ENCODE results near the gene NOM1. TPM values are rescaled to one million over a fixed set of nuclear protein-coding genes. Genes with fewer than 3 reads are reported as not detected.

Gene NOM1
- polyA plus RNA-seq, 1 of the 3 experiments (the other 2 are of a cell fraction), result 18.1 TPM

GRCh38 chr7:157000741-157001653 is 51.5 kb downstream of the NOM1 start:
- peak; percentile 47 for DNase-seq
- peaks cover 10 to 15% of the 10 kb centered on the region in 2 experiments; a peak in 3 of 4 replicates for H3K4me1 ChIP-seq (ENCODE audit: control insufficient read depth in 1 of 2, insufficient read depth in 2 of 2, low read depth in 1 of 2, low read length in 1 of 2)
- no peak overlapping the region for H3K4me3 ChIP-seq (ENCODE audit: low read depth in 2 of 2, low read length in 1 of 2)
- ChIA-PET POLR2A (no interaction called here), CTCF (interaction anchor here (0.7 to 5.1 kb wide), 4 partner anchors 21 to 273 kb away, joined by 3 to 15 read pairs (median 3); no protein-coding TSS in a partner anchor)
- no peak for TF ChIP-seq REST (IDR thresholded peaks at IDR 0.05; ENCODE audit: low read depth, low read length)
- peak; percentile 94; the same call in 1 of the 2 replicates for TF ChIP-seq EZH2phosphoT487 (IDR thresholded peaks at IDR 0.05; ENCODE audit: borderline replicate concordance, low read depth)
- H3K27me3 ChIP-seq (ENCODE audit: insufficient read depth), result peaks cover 98% of the 10 kb centered on the region
- H3K9ac ChIP-seq, result no peak overlapping the region
- H3K4me2 ChIP-seq, result peak overlapping the region; percentile 54
- H4K20me1 ChIP-seq (ENCODE audit: insufficient read depth), result peaks cover 11% of the 10 kb centered on the region
- peaks cover 3% of the 10 kb centered on the region for H3F3A ChIP-seq (replicated peaks; ENCODE audit: insufficient read depth)
- 22% methylated on average over 25 of the region's 25 CpGs for WGBS (ENCODE audit: low lambda C conversion rate)
- H2AFZ ChIP-seq (ENCODE audit: low read depth), result peak overlapping the region; percentile 57; the same call in 1 of the 2 replicates
- no peaks in the 10 kb centered on the region for H3K9me2 ChIP-seq
- no peak overlapping the region for H3K27ac ChIP-seq (ENCODE audit: low read depth in 2 of 2, low read length in 1 of 2)
- no peaks in the 10 kb centered on the region for H3K36me3 ChIP-seq (replicated peaks in 1 of 2; ENCODE audit: control insufficient read depth in 1 of 2, insufficient read depth in 2 of 2, low read length in 1 of 2)
- no peaks in the 10 kb centered on the region for H3K79me2 ChIP-seq (ENCODE audit: insufficient read depth)
- H3K9me3 ChIP-seq, result no peaks in the 10 kb centered on the region

GRCh38 chr7:157001920-157002818 is 52.7 kb downstream of the NOM1 start:
- DNase-seq, result peak; percentile 51
- peaks cover 10 to 15% of the 10 kb centered on the region in 2 experiments; a peak in 3 of 4 replicates for H3K4me1 ChIP-seq (ENCODE audit: control insufficient read depth in 1 of 2, insufficient read depth in 2 of 2, low read depth in 1 of 2, low read length in 1 of 2)
- H3K79me2 ChIP-seq (ENCODE audit: insufficient read depth), result no peaks in the 10 kb centered on the region
- no peak overlapping the region for H3K4me3 ChIP-seq (ENCODE audit: low read depth in 2 of 2, low read length in 1 of 2)
- peaks cover 11% of the 10 kb centered on the region for H4K20me1 ChIP-seq (ENCODE audit: insufficient read depth)
- H3K9ac ChIP-seq, result no peak overlapping the region
- WGBS (ENCODE audit: low lambda C conversion rate), result 13% methylated on average over 32 of the region's 32 CpGs
- POLR2A ChIA-PET, result no interaction called here
- peaks cover 3% of the 10 kb centered on the region for H3F3A ChIP-seq (replicated peaks; ENCODE audit: insufficient read depth)
- no peak overlapping the region for H3K4me2 ChIP-seq
- no peaks in the 10 kb centered on the region for H3K9me2 ChIP-seq
- no peak overlapping the region for H3K27ac ChIP-seq (ENCODE audit: low read depth in 2 of 2, low read length in 1 of 2)
- no peak overlapping the region for H2AFZ ChIP-seq (ENCODE audit: low read depth)
- CTCF ChIA-PET, result interaction anchor here (0.9 to 1.6 kb wide), 6 partner anchors 9 to 271 kb away, joined by 3 to 4 read pairs (median 4); no protein-coding TSS in a partner anchor
- H3K9me3 ChIP-seq, result no peaks in the 10 kb centered on the region
- H3K27me3 ChIP-seq (ENCODE audit: insufficient read depth), result peaks cover 98% of the 10 kb centered on the region
- no peaks in the 10 kb centered on the region for H3K36me3 ChIP-seq (replicated peaks in 1 of 2; ENCODE audit: control insufficient read depth in 1 of 2, insufficient read depth in 2 of 2, low read length in 1 of 2)
- no peak for TF ChIP-seq TCF12 (IDR thresholded peaks at IDR 0.05)
- no peak for TF ChIP-seq GABPA (IDR thresholded peaks at IDR 0.05; ENCODE audit: low read depth)
- TF ChIP-seq EZH2phosphoT487 (IDR thresholded peaks at IDR 0.05; ENCODE audit: borderline replicate concordance, low read depth), result no peak; the same call in 1 of the 2 replicates
- TF ChIP-seq USF2 (IDR thresholded peaks at IDR 0.05; ENCODE audit: borderline replicate concordance, low read depth, low read length), result no peak
- no peak for TF ChIP-seq MXI1 (IDR thresholded peaks at IDR 0.05; ENCODE audit: low read depth, low read length)
- TF ChIP-seq SIN3A (IDR thresholded peaks at IDR 0.05; ENCODE audit: borderline replicate concordance, low read depth, low read length), result no peak
- TF ChIP-seq REST (IDR thresholded peaks at IDR 0.05; ENCODE audit: low read depth, low read length), result no peak
- no peak for TF ChIP-seq PBX3 (IDR thresholded peaks at IDR 0.05)
- no peak for TF ChIP-seq CTCF (IDR thresholded peaks at IDR 0.05)
